Fibroblast of lung (primary cell): Measurements from ENCODE around the gene AMOTL1. TPM values are rescaled to one million over a fixed set of nuclear protein-coding genes. Genes with fewer than 3 reads are reported as not detected.

Experiments
- DNase-seq, 2 donors: peaks; one replicate each; pipeline versions ENCODE4 v3.0.0 to v3.0.0-alpha.2; 2010; ENCODE audit warnings: low read depth in 2 of 2
- H2AFZ ChIP-seq: 2 replicates; pipeline ENCODE4 v1.5.1; 2012; ENCODE audit warnings: low read length, control low read depth, inconsistent platforms
- H3K27ac ChIP-seq: 2 replicates; pipeline ENCODE4 v1.5.1; 2011; ENCODE audit warnings: low read length, control low read depth; ENCODE audit not compliant: insufficient read depth
- H3K27me3 ChIP-seq: 2 replicates; pipeline ENCODE4 v1.5.1; 2011; ENCODE audit warnings: mild to moderate bottlenecking, low read length; ENCODE audit not compliant: control insufficient read depth, insufficient read depth
- H3K36me3 ChIP-seq: 2 replicates; pipeline ENCODE4 v1.5.1; 2011; ENCODE audit warnings: low read length; ENCODE audit not compliant: control insufficient read depth, insufficient read depth
- H3K4me1 ChIP-seq: 2 replicates; pipeline ENCODE4 v1.5.1; 2011; ENCODE audit warnings: low read length; ENCODE audit not compliant: control insufficient read depth, insufficient read depth; ENCODE audit errors: extremely low read depth
- H3K4me2 ChIP-seq: 2 replicates; pipeline ENCODE4 v1.5.1; 2011; ENCODE audit warnings: low read length, control low read depth; ENCODE audit not compliant: insufficient read depth; ENCODE audit errors: extremely low read depth
- H3K4me3 ChIP-seq, 4 experiments: fragments of 200-600 bp in 1 of 4; sonication (generic) in 1 of 4; replicated peaks in 1 of 4; 2 replicates each; pipeline ENCODE4 v1.5.1; 2011 to 2016; ENCODE audit warnings: low read length in 4 of 4, low read depth in 3 of 4, mild to moderate bottlenecking in 3 of 4, control low read depth in 2 of 4, inconsistent platforms in 1 of 4, mixed read lengths in 1 of 4; ENCODE audit not compliant: insufficient read depth in 1 of 4; ENCODE audit errors: control extremely low read depth in 1 of 4
- H3K79me2 ChIP-seq: 2 replicates; pipeline ENCODE4 v1.5.1; 2012; ENCODE audit warnings: mild to moderate bottlenecking, low read length, inconsistent platforms; ENCODE audit not compliant: control insufficient read depth, insufficient read depth
- H3K9ac ChIP-seq: 2 replicates; pipeline ENCODE4 v1.5.1; 2011; ENCODE audit warnings: mild to moderate bottlenecking, low read length, control low read depth; ENCODE audit not compliant: insufficient read depth
- H3K9me3 ChIP-seq: 2 replicates; pipeline ENCODE4 v1.5.1; 2012; ENCODE audit warnings: low read depth, low read length; ENCODE audit not compliant: control insufficient read depth, insufficient read depth
- H4K20me1 ChIP-seq: 2 replicates; pipeline ENCODE4 v1.5.1; 2011; ENCODE audit warnings: low read length; ENCODE audit not compliant: control insufficient read depth, insufficient read depth; ENCODE audit errors: extremely low read depth
- CTCF ChIP-seq, 2 donors: IDR thresholded peaks in 1 of 2; conservative IDR thresholded peaks in 1 of 2; 1 replicate in 1 of 2; 2 replicates in 1 of 2; pipeline ENCODE4 v1.5.1; 2011 to 2012; ENCODE audit warnings: low read length in 2 of 2, control low read depth in 1 of 2, inconsistent platforms in 1 of 2, low read depth in 1 of 2, mild to moderate bottlenecking in 1 of 2
- EZH2 ChIP-seq: IDR thresholded peaks from 2 replicates; pipeline ENCODE4 v1.5.1; 2012; ENCODE audit warnings: low read length, control low read depth, mild to moderate bottlenecking; ENCODE audit errors: missing control alignments
- polyA plus RNA-seq, 2 donors: library from polyadenylated mRNA; depleted of rRNA in 1 of 2; stranded (reverse) in 1 of 2; unstranded in 1 of 2; fragments of >200 nt; gene quantifications; 2 replicates each; pipeline ENCODE4 v1.2.1, GENCODE V29; 2011 to 2012; ENCODE audit warnings: missing spikeins in 1 of 2
- total RNA-seq: library from RNA; depleted of rRNA; stranded (reverse); fragments of >200 nt; gene quantifications from 2 replicates; pipeline ENCODE4 v1.2.1, GENCODE V29; 2014

AMOTL1 gene
- total and polyA plus RNA-seq, 2 donors (not counting 1 experiment from before 2014, with no cell fraction given) = 38.0 to 63.7 TPM

- DNase-seq = peak; percentile 60 to 92
- Histone ChIP-seq H3K4me3 (no peak overlapping the region), H3K27ac (no peak overlapping the region), H3K4me2 (no peak overlapping the region), H4K20me1 (no peaks in the 10 kb centered on the region), H3K79me2 (no peaks in the 10 kb centered on the region), H3K4me1 (no peaks in the 10 kb centered on the region), H3K9me3 (no peaks in the 10 kb centered on the region), H3K27me3 (no peaks in the 10 kb centered on the region), H3K9ac (no peak overlapping the region), H3K36me3 (no peaks in the 10 kb centered on the region), H2AFZ (no peak overlapping the region)
- no peak for TF ChIP-seq EZH2
- no peak for TF ChIP-seq CTCF (conservative IDR thresholded peaks at IDR 0.05 in 1 of 2, IDR thresholded peaks at IDR 0.05 in 1 of 2; ENCODE audit: low read depth in 1 of 2, low read length in 2 of 2)
Observed at GRCh38 chr11:94895451-94895850, 127.3 kb downstream of the AMOTL1 start.

- DNase-seq = peak; percentile 42 to 87
- TF ChIP-seq CTCF (conservative IDR thresholded peaks at IDR 0.05 in 1 of 2, IDR thresholded peaks at IDR 0.05 in 1 of 2; ENCODE audit: low read depth in 1 of 2, low read length in 2 of 2) (no peak), EZH2 (no peak)
- H3K9ac ChIP-seq = no peak overlapping the region
Observed at GRCh38 chr11:94895971-94896370, 127.8 kb downstream of the AMOTL1 start.

GRCh38 chr11:94897330-94897768 is 129.2 kb downstream of the AMOTL1 start:
- no peaks in the 10 kb centered on the region for H4K20me1 ChIP-seq
- peak; percentile 38 to 67 for DNase-seq
- no peak overlapping the region for H3K27ac ChIP-seq
- no peak overlapping the region for H3K4me2 ChIP-seq
- no peaks in the 10 kb centered on the region for H3K79me2 ChIP-seq
- no peak for TF ChIP-seq EZH2
- TF ChIP-seq CTCF (conservative IDR thresholded peaks at IDR 0.05 in 1 of 2, IDR thresholded peaks at IDR 0.05 in 1 of 2; ENCODE audit: low read depth in 1 of 2, low read length in 2 of 2) = peak; percentile 84 to 94
- H3K4me3 ChIP-seq = no peak overlapping the region
- H3K27me3 ChIP-seq = no peaks in the 10 kb centered on the region
- no peaks in the 10 kb centered on the region for H3K36me3 ChIP-seq
- H2AFZ ChIP-seq = no peak overlapping the region
- no peaks in the 10 kb centered on the region for H3K9me3 ChIP-seq
- H3K9ac ChIP-seq = no peak overlapping the region
- H3K4me1 ChIP-seq = no peaks in the 10 kb centered on the region

More at GRCh38 chr11:94895971-94896370, 127.8 kb downstream of the AMOTL1 start:
- H3K27me3 ChIP-seq = no peaks in the 10 kb centered on the region
- H3K4me1 ChIP-seq = no peaks in the 10 kb centered on the region
- H3K36me3 ChIP-seq = no peaks in the 10 kb centered on the region
- no peak overlapping the region for H3K4me2 ChIP-seq
- no peak overlapping the region for H2AFZ ChIP-seq
- no peak overlapping the region for H3K27ac ChIP-seq
- no peaks in the 10 kb centered on the region for H4K20me1 ChIP-seq
- no peaks in the 10 kb centered on the region for H3K79me2 ChIP-seq
- H3K9me3 ChIP-seq = no peaks in the 10 kb centered on the region
- no peak overlapping the region for H3K4me3 ChIP-seq
